ENCODE data around the gene SPIC.
"Not testable (repeated sequence)": the region's sequence is repeated elsewhere in the genome, so short reads cannot be mapped to it uniquely, and the experiment has no call there.

Gene SPIC

DNA sequence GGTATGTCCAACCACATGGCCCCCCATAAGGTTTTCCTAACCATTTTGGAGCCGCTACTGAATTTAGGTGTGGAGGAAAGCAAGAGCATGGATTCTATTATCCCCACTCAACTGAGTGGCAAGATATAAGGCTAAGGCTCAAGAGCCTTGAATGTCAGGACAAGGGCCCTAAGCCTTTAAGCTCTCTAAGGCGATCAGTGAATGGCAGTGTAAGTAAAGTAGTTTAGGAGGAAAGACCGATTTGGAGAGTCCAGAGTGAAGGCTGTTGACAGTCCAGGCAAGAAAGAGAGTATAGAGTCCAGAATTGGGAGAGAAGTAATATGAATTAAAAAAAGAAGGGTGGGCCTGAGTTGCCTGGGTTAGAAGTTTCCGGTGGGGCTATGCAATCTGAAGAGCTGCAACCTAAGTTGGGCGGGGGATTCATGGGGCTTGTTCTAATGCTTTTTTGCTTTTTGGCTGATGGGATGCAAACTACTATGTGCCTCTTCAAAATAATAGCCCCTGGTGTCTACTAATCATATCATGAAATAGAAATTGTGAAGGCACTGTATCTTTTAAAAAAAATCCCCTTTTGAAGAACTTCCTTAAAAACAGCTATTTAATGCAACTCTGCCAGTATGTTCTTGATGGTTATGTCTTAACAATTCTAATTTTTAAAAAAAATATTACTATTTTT lies at the start of gene SPIC:
SPIC (plus strand) TSS at position 626 of the 676 bp plus-strand sequence. CDS start 1,569 bp downstream, outside the sequence.
- DNase-seq (ENCODE audit: low read depth in 2 of 3, low spot score in 2 of 3) = no peak

DNA sequence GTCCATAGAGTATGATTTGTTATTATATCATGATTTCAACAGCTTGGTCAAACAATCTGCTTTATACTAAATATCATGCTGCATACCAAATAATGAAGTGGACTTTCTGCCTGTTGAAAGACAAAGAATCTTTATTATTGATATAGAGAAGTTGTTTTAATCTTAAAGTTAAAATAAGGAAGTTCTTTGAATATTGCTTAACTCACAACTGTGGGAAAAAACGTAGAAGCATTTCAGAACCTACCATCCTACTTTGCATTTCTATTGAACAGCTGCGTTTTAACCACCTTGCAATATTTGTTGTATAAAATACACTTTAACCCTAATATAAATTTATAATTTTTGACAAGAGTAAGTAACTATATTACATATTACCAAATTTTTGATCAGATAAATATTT lies 44.7 kb upstream of the SPIC start:
- no peak for DNase-seq (ENCODE audit: low read depth in 2 of 3, low spot score in 2 of 3)

DNA sequence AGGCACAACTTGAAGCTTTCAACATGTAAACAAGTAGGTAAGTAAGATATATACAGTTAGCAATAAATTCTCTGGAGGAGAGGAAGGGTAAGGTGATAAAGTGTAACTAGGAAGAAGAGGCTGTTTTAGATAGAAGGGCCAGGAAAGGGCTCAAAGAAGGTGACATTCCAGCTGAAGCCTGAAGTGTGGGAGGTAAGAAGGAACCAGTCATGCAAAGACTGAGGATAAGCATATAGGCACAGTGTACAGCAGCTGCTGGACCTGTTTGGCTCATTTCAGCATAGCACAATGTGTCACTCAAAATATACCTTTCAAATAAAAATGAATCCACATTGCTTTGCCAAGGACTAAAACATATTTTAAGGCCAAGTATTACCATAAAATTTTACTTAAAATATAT lies 39.0 kb upstream of the SPIC start:
- no peak for DNase-seq (ENCODE audit: low read depth in 2 of 3, low spot score in 2 of 3)

DNA sequence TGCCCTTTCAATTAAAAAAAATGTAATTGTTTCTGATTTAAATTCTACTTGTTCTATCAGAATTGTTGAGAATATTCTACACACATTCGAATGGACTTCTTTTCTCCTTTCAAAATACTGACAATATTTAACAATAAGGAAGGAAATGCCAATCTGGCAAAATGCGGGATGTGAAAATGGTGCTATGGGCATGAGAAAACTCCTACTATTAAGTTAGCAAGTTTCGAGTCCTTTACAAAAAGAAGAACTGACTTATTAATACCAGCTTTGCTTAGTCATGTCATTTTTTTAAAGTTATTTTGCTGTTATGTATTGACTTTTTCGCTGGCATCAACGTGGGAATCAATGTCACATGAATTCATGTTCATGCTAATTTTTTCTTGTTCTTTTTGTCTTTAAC lies 35.9 kb upstream of the SPIC start:
- no peak for DNase-seq (ENCODE audit: low read depth in 2 of 3, low spot score in 2 of 3)

DNA sequence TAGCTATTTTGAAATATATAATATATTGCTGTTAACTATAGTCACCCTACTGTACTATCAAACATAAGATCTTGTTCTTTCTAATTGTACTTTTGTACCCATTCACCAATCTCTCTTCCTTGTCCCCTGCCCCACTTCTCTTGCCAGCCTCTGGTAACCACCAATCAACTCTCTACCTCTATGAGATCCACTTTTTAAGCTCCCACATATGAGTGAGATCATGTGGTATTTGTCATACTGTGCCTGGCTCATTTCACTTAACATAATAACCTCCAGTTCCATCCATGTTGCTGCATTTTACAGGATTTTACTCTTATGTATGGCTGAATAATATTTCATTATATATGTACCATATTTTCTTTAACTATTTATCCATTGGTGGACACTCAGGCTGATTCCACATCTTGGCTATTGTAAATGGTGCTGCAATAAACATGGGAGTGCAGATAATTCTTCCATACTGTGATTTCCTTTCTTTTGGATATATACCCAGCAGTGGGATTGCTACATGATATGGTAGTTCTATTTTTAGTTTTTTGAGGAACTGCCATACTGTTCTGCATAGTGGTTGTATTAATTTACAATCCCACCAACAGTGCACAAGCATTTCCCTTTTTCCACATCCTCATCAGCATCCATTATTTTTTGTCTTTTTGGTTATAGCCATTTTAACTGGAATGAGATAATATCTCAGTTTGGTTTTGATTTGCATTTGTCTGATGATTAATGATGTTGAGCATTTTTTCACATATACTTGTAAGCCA lies 33.5 kb upstream of the SPIC start:
- no peak for DNase-seq (ENCODE audit: low read depth in 2 of 3, low spot score in 2 of 3)

DNA sequence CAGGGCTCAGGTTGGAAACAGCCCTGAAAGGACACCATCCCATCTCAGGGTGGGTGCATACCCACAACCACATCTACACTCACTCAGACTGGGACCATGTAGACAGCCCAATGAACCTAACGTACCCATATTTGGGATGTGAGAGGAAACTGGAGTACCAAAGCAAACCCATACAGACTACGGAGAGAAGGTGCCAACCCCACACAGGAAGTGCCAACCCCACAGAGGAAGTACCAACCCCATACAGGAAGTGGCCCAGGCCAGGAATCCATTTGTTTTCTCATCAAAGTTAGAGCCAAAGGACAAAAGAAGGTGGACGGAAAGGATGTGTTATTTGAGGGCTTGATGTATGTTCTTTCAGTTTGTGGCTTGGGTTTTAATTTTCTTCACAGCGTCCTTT lies 19.5 kb upstream of the SPIC start:
- DNase-seq (ENCODE audit: low read depth in 2 of 3, low spot score in 2 of 3) = peak in 1 of 3 experiments; percentile 0

DNA sequence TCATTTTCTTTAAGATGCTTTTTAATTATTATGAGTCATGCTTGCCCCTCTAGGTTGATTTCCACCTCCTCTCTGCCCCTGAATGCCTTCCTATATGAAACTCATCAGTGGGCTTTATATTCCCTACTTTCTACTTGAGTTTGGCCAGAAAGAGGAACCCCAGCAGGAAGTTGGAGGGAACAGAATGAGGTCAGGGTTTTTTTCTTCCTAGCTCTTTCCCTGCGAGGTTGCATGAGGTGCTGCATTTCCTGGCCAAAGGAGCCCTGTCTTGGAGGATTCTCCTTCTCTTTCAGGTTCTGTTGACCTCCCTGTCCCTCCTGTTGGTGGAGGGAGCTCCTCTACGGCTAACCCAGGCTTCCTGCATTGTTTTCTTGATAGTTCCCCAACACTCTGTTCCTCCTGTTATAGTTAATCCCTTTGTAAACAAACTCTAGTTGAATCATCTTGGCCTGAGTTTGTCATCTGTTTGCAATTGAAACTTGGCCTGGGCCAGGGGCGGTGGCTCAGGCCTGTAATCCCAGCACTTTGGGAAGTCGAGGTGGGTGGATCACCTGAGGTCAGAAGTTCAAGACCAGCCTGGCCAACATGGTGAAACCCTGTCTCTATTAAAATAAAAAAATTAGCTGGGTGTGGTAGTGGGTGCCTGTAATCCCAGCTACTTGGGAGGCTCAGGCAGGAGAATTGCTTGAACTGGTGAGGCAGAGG lies 15.3 kb upstream of the SPIC start:
- no peak for DNase-seq (ENCODE audit: low read depth in 2 of 3, low spot score in 2 of 3)

DNA sequence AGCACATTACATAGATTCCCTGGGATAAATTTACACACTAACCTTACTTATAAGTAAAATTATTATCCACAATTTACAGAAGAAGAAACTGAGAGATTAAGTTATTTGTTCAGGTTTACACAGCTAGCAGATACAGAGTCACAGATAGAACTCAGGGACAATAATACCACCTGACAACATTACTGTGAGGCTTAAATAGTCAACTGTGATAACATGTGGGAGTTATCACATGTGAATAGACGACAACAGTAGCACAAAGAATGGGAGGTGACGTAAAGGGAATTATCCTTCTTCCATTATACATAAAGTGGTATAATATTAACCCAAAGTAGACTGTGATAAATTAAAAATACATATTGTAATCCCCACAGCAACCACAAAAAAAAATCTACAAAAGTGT lies 6.2 kb upstream of the SPIC start:
- no peak for DNase-seq (ENCODE audit: low read depth in 2 of 3, low spot score in 2 of 3)

DNA sequence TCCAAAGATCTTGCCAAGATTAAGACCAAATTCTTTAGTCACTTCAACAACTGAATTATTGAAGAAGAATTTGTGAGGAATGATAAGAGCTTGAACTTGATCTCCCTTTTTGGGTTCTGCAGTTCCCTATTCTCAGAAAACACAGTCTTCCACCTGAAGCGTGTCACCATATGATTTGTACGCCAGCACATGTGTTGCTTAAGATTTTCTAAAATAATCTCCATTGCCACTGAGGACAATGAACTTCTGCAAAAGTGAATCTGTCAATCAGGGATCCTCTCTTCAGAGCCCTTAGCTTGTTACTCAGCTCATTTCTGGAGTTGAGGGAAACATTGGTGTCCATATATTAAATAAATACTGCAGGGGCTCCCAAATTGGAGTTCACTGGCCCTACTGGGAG lies 4.2 kb upstream of the SPIC start:
- DNase-seq (ENCODE audit: low read depth in 2 of 3, low spot score in 2 of 3) = no peak

DNA sequence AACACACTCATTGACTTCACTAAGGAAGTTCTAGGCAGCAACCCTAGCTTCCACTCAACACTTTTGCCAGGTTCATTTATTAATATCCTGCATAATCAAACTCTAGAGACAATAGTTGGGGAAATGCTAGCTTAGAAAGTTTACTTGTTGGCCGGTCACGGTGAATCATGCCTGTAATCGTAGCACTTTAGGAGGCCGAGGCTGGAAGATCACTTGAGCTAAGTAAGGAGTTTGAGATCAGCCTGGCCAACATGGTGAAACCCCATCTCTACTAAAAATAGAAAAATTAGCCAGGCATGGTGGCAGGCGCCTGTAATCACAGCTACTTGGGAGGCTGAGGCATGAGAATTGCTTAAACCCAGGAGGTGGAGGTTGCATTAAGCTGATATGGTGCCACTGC lies 3.3 kb upstream of the SPIC start:
- not testable (repeated sequence) for DNase-seq (ENCODE audit: low read depth in 2 of 3, low spot score in 2 of 3)

DNA sequence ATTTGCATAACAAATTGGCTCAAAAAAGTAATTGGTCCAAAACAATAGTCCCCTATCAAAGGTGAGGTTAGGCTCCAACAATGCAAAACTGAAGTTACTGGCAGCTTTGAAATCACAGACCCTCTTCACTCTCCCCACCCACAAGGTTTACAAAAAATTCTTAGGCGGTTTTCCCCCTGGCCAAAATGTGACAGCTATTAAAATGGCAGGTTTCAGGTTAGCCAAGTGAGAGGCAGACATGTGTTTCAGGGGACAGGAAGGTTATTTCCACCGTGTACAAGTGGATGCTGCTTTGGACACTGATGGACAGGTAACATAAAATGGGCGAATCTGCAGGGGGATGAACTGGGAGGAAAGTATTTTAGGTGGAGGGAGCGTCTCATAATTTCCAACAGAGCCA lies 888 bp upstream of the SPIC start:
- no peak for DNase-seq (ENCODE audit: low read depth in 2 of 3, low spot score in 2 of 3)

DNA sequence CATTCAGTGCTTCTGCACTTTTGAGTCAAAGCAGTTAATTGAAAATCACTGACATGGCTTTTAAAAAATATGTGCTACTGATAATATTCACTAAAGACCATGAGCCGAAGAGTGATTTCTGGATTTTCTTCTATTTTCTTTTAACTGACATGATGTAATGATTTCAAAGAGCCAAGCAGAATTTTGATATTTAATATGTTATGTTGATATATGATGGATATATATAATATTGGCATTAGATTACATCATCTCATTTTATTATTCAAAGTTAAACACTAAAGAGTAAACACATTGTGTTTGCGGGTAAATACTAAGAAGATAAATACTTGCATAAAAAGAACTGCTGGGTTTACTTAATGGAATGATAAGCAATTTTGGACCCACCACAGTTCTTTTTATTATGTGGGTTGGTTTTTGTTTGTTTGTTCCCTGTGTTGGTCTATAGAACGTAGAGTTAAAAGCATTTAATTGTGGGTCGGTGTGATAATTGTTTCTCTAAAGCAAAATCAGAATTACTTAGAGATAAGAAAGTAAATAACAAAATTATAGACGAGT lies 692 bp downstream of the SPIC start:
- DNase-seq (ENCODE audit: low read depth in 2 of 3, low spot score in 2 of 3) = no peak

DNA sequence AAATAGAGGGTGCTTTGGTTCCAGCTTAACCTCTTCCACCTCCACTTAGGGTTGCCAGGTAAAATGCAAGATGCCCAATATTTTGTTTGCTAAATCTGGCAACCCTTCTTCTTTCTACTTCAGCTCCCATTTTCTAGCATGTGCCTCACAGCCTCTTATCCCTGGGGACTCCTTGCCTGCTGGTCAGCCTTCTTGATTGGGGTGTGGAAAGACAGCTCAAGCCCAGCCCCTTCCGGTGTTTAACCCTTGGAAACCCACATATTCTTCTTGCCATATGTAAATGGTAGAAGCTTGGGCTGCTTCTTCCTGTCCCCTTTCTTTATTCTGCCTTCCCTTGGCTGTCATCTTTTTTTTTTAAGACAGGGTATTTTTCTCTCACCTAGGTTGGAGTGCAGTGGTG lies 5.7 kb downstream of the SPIC start:
- no peak for DNase-seq (ENCODE audit: low read depth in 2 of 3, low spot score in 2 of 3)

DNA sequence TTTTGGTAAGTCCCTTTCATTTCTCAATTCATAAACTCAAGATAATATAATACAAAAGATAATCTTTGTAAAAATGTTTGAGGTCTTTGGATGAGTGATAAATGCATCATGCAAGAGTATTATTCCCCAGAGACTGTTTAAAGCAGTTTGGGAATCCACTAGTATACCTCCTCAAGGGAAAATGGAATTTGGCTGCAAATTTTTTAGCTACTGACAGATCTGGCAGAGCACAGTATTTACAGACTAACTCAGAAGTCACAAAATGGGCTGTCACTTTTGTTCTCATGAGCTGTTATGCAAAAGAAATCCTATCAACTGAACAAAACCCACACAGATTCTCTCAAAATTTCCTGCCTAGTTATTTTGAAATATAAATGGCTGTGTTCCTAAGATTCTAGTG lies 9.9 kb downstream of the SPIC start:
- DNase-seq (ENCODE audit: low read depth in 2 of 3, low spot score in 2 of 3) = no peak

DNA sequence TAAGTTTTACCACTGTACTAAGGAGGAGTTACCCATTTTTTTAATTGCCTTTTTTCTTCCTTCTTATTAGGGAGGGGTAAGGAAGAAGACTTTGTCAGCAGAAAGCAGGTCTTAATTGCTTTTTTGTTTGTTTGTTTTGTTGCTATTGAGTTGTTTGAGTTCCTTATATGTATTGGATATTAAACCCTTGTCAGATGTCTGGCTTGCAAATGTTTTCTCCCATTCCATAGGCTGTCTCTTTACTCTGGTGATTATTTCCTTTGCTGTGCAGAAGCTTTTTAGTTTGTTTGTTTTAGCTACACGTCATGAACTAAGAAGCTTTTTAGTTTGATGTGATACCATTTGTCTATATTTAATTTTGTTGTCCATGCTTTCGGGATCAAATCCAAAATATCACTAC lies 13.3 kb downstream of the SPIC start:
- DNase-seq (ENCODE audit: low read depth in 2 of 3, low spot score in 2 of 3) = no peak

DNA sequence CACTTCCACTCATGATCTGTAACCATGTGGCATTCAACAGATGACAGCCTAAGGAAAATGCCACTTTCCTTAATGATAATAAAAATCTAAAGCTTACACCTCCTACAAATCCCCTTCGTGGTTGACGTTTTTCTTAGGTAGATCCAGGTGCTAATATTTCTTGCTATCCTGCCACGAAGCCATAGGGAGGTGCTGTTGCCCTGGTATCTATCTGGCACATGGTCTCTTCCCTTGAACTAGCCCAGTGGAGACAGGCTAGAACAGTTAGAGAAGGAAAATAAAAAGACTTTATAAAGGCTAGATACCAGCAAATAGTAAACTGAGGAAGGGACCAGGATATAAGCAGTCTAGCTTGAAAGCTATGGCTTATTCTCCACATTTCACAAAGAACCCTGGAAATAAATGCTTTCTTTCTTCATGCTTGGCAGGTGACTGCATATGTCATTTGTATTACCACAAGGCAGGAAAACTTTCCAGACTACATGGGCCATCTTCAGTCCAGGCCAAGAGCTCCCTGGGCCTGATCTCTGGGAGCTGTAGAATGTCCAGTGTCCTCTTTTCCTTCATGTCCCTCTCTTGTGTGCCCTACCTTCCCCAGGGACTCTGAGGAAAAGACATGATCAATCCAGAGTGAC lies 15.3 kb downstream of the SPIC start:
- DNase-seq (ENCODE audit: low read depth in 2 of 3, low spot score in 2 of 3) = no peak

DNA sequence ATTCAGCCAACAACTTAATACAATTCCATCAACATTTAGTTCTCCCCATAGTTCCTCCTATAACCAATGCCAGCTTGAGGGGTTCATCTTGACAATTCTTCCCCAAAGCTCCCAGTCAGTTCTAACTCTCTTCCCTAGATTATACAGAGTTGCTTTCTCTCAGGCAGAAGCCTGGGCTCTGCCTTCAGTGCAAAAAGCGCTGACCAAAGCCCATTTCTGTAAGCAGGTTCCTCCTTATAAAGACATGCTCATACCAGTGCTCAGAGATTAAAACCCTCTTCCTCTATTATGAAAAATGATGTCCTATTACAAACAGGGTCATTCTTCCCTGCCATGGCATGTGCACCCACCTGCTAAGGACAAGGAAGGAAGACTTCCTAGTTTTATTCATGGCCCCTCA lies 16.2 kb downstream of the SPIC start:
- DNase-seq (ENCODE audit: low read depth in 2 of 3, low spot score in 2 of 3) = no peak

DNA sequence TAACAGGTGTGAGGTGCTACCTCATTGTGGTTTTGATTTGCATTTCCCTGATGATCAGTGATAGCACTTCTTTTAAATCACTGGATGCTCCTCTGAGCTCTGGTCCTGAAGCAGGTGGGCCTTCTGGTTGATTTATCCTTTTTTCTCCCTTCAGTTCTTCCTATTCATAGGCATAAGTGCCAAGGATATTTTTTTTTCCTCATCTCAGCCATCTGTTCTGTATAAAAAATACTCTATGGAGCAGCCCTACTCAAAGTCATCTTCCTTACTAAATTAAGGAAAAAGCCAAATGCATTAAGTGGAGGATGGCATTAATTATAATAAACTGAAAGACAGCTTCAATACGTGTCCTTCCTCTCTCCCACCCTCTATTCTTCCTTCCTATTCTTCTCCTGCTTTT lies 18.4 kb downstream of the SPIC start:
- DNase-seq (ENCODE audit: low read depth in 2 of 3, low spot score in 2 of 3) = no peak

DNA sequence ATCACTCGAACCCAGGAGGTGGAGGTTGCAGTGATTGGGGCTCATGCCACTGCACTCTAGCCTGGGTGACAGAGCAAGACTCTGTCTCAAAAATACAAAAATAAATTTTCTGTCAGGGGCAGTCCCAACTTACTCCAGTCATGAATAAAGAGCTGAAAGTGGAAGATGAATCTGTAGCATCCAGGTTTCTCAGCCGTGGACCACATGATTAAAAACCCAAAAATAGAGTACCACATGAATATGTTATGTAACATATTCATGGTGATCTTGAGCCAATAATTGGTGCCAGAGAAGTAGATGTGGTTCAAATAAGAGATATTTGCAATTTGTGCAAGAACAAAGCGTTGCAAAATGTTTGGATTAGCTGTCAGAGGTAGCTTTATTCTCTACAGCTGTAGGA lies 23.1 kb downstream of the SPIC start:
- no peak for DNase-seq (ENCODE audit: low read depth in 2 of 3, low spot score in 2 of 3)

DNA sequence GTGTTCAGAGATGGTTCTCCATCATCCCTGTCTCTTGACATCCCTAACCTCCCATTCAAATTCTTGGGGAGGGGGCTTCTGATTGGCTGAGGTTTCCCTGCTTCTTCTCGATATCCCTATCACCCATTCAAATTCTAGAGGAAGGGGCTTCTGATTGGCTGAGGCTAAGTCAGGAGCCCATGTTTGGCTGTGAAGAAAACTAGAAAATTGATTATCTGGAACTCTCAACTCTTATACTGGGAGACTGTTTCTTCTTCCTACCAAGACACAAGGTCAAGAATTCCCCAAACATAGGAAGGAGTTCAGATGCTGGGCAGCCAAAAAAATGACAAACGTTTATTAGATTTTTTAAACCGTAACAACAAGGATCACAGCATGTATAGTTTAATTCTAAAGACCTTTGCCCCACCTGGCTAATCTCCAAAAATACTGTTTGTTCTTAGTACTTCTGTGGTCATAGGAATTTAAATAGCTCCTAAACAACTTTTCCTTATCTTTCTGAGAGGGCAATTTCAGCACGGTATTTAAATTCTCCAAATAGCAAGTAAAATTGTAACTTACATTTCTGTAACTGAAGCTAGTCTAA lies 26.4 kb downstream of the SPIC start:
- DNase-seq (ENCODE audit: low read depth in 2 of 3, low spot score in 2 of 3) = no peak

DNA sequence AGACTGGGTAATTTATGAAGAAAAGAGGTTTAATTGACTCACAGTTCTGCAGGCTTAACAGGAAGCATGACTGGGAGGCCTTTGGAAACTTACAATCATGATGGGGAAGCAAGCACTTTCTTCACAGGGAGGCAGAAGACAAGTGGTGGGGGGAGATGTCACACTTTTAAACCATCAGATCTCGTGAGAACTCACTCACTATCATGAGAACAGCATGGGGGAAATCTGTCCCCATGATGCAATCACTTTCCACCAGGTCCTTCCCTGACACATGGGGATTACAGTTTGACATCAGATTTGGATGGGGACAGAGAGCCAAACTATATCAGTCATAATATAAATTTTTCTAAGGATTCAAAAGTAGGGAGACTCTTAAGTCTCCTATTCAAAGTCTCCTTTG lies 46.0 kb downstream of the SPIC start:
- DNase-seq (ENCODE audit: low read depth in 2 of 3, low spot score in 2 of 3) = no peak

Measured in activated CD8-positive, alpha-beta memory T cell treated with anti-CD3 and anti-CD28 coated beads for 48 hours (primary cell).